Measurements from ENCODE around the gene CERT1.
"Not testable (repeated sequence)": the region's sequence is repeated elsewhere in the genome, so short reads cannot be mapped to it uniquely, and the experiment has no call there.

CERT1 gene

GRCh38 chr5:75511435-75512382, at the start of gene CERT1, which contains the start of gene POLK:
Gene CERT1 (minus strand): TSS chr5:75511629. CDS start chr5:75511207, 422 bp downstream.
Gene POLK (plus strand): TSS chr5:75511891.
- DNase-seq (ENCODE audit: low read depth in 3 of 3): peak; percentile 84 to 87 (median 87)

DNA sequence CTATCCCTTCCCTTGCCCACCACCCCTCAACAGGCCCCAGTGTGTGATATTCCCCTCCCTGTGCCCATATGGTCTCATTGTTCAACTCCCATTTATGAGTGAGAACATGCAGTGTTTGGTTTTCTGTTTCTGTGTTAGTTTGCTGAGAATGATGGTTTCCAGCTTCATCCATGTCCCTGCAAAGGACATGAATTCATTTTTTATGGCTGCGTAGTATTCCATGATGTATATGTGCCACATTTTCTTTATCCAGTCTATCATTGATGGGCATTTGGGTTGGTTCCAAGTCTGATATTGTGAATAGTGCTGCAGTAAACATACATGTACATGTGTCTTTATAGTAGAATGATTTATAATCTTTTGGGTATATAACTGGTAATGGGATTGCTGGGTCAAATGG, 49.2 kb upstream of the CERT1 start:
- not testable (repeated sequence) for DNase-seq (ENCODE audit: low read depth in 3 of 3)

DNA sequence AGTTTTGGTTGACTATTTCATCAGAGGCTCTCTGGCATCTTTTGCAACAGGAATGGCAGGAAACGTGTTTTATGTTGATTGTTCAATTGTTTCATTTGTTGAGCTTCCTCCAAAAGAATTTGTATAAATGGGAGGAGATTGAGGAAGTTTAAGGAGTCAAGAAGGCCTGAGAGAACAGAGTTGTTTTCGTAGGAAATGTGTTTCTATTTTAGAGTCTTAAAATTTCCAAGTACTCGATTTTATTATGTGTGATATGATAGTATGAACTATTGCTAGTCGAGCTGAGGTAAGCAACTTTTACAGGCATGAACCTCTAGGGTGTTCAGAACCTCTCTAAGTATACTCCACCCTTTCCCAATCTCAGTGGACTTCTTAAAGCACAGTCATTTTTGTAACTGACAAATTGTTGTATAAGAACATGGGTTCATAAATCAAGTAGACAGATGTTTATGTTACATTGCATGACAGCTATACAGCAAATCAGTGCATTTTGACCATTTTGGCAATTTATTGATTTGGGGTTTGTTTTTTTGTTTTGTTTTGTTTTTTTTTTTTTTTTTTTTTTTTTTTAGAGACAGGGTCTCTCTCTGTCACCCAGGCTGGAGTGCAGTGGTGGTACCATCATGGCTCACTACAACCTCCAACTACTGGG, 47.7 kb upstream of the CERT1 start:
- DNase-seq (ENCODE audit: low read depth in 3 of 3): no peak

- no peak for DNase-seq (ENCODE audit: low read depth in 3 of 3)
These were observed 46.8 kb upstream of the CERT1 start for GRCh38 chr5:75558221-75558620.

GRCh38 chr5:75553358-75553757, 41.9 kb upstream of the CERT1 start:
- DNase-seq (ENCODE audit: low read depth in 3 of 3): no peak

DNA sequence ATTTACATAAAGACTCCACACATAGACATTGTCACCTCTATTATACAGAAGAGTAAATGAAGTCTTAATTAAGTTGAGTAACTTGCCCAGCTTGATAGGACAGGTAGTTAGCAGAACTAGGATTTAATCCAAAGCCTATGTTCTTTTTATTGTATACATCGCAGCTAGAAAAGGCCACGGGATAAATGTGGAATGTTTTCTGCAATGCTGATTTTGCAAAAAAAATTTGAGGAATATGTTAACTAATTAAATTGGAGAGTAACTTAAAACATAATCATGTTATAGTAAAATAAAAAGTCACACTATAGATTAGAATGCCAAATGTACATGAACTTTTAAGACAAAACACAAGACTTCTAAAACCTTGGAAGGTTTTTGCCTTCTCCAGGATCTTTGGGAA, 41.3 kb upstream of the CERT1 start:
- no peak for DNase-seq (ENCODE audit: low read depth in 3 of 3)

DNA sequence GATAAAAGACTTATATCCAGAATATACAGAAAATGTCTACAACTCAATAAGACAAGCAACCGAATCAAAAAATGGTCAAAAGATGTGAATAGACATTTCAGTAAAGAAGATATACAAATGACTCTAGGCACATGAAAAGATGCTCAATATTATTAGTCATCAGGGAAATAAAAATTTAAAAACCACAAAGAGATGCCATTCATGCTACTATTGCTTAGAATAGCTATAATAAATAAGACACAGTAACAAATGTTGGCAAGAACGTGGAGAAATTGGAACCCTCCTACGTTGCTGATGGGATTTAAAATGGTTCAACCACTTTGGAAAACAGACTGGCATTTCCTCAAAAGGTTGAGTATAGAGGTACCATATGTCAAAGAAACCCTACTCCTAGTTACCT, 40.0 kb upstream of the CERT1 start:
- DNase-seq (ENCODE audit: low read depth in 3 of 3): no peak

- no peak for DNase-seq (ENCODE audit: low read depth in 3 of 3)
These were observed 39.2 kb upstream of the CERT1 start for GRCh38 chr5:75550597-75550996.

DNA sequence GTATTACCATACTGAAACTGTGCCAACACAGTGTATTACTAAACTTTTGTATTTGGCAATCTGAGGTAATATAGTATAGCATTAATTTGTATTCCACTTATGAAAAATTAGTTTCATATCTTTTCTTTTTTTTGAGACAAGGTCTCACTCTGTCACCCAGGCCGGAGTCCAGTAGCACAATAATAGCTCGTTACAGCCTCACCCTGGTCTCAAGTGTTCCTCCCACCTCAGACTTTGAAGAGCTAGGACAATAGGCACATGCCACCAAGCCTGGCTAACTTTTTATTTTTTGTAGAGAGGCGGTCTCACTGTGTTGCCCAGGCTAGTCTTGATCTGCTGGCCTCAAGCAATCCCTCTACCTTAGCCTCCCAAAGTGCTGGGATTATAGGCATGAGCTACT, 36.4 kb upstream of the CERT1 start:
- DNase-seq (ENCODE audit: low read depth in 3 of 3): no peak

- no peak for DNase-seq (ENCODE audit: low read depth in 3 of 3)
These were observed 35.4 kb upstream of the CERT1 start for GRCh38 chr5:75546830-75547229.

GRCh38 chr5:75545131-75545530, 33.7 kb upstream of the CERT1 start:
- DNase-seq (ENCODE audit: low read depth in 3 of 3): no peak

GRCh38 chr5:75538211-75538610, 26.8 kb upstream of the CERT1 start:
- DNase-seq (ENCODE audit: low read depth in 3 of 3): no peak

GRCh38 chr5:75536694-75537360, 25.4 kb upstream of the CERT1 start:
- no peak for DNase-seq (ENCODE audit: low read depth in 3 of 3)

GRCh38 chr5:75536147-75536546, 24.7 kb upstream of the CERT1 start:
- DNase-seq (ENCODE audit: low read depth in 3 of 3): no peak

DNA sequence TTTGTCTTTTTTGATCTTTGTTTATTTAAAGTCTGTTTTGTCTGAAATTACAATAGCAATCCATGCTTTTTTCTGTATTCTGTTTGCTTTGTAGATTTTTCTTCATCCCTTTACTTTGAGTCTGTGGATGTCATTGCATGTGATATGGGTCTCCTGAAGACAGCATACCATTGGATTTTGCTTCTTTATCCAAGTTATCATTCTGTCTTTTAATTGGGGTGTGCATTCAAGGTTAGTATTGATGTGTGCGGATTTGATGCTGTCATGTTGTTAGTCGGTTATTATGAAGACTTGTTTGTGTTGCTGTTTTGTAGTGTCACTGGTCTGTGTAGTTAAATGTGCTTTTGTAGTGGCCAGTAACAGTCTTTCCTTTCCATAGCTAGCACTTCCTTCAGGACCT, 23.3 kb upstream of the CERT1 start:
- DNase-seq (ENCODE audit: low read depth in 3 of 3): no peak

DNA sequence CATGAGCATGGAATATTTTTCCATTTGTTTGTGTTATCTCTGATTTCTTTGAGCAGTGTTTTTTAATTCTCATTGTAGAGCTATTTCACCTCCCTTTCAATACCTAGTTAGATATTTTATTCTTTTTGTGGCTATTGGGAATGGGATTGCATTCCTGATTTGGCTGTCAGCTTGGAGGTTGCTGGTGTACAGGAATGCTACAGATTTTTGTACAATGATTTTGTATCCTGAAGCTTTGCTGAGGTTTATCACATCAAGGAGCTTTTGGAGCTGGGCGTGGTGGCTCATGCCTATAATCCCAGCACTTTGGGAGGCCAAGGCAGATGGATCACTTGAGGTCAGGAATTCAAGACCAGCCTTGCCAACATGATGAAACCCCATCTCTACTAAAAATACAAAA, 22.3 kb upstream of the CERT1 start:
- DNase-seq (ENCODE audit: low read depth in 3 of 3): not testable (repeated sequence)

DNA sequence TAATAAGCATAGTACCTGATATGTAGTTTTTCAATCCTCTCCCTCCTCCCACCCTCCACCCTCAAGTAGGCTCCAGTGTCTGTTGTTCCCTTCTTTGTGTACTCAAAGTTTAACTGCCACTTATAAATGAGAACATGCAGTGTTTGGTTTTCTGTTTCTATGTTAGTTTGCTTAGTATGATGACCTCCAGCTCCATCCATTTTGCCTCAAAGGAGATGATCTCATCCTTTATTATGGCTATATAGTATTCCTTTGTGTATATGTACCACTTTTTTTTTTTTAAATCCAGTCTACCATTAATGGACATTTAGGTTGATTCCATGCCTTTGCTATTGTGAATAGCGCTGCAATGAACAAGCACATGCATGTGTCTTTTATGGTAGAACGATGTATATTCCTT, 20.8 kb upstream of the CERT1 start:
- no peak for DNase-seq (ENCODE audit: low read depth in 3 of 3)

DNA sequence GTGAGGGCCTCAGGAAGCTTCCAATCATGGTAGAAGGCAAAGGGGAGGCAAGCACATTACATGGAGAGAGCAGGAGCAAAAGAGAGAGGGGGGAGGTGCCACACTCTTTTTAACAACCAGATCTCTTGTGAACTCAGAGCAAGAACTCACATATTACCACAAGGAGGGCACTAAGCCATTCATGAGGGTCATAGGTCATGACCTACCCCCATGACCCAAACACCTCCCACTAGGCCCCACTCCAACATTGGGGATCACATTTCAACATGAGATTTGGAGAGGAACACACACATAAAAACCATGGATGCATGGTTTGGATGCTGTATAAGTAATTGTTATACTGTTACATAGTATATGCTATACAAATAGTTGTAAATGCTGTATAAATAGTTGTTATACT, 17.8 kb upstream of the CERT1 start:
- no peak for DNase-seq (ENCODE audit: low read depth in 3 of 3)

- no peak for DNase-seq (ENCODE audit: low read depth in 3 of 3)
These were observed 14.6 kb upstream of the CERT1 start for GRCh38 chr5:75526070-75526469.

- no peak for DNase-seq (ENCODE audit: low read depth in 3 of 3)
These were observed 13.9 kb upstream of the CERT1 start for GRCh38 chr5:75525344-75525743.

DNA sequence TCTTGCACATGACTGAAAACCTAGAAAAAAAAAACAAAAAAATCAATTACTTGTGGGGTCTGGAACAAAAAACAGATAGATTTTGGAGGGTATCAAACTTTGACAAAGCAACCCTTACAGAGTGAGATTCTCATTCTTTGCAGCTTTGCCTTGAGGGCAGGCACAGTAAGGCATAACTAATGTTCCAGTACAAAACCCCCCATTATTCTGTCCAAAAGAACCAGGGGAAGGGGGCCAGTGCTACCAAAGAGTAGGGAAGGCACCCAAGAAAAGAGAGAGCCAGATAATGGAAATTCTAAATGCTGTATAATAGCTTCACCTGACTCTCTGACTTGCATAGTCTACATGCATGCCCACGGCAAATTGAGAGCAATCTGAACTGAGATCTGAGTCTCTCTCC, 13.2 kb upstream of the CERT1 start:
- no peak for DNase-seq (ENCODE audit: low read depth in 3 of 3)

GRCh38 chr5:75524071-75524470, 12.6 kb upstream of the CERT1 start:
- DNase-seq (ENCODE audit: low read depth in 3 of 3): no peak

DNA sequence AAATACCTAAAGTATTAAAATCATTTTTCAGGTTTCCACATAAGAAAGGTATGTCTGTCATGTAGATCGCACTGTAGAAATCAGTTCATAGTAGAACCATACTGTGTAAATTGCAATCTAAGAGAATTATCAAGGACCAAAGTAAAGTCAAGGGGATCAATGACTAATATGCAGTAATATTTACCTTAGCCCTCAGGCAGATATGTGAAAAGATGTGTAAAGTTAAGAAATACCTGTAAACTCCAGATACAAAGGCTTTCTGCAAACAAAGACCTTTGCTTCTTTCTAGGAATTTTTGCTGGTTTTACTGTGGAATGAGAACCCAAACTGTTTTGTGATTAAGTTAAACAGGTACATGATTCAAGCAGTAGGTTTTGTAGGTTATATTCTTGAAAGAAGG, 11.8 kb upstream of the CERT1 start:
- no peak for DNase-seq (ENCODE audit: low read depth in 3 of 3)
